GM23248 (cell line): ENCODE results near the gene CKAP4. TPM values are rescaled to one million over a fixed set of nuclear protein-coding genes. Genes with fewer than 3 reads are reported as not detected.

Experiments used
- DNase-seq: peaks from one replicate; pipeline ENCODE4 v3.0.0-alpha.2; 2015
- H2AFZ ChIP-seq: fragments of 200-600 bp; sonication (generic); 2 replicates; pipeline ENCODE4 v1.6.1; 2016; ENCODE audit warnings: antibody characterized with exemption
- H3F3A ChIP-seq: fragments of 200-600 bp; sonication (generic); 2 replicates; pipeline ENCODE4 v1.6.1; 2016; ENCODE audit warnings: mild to moderate bottlenecking, antibody characterized with exemption, mixed run types; ENCODE audit not compliant: insufficient read depth
- H3K27ac ChIP-seq: fragments of 200-600 bp; sonication (generic); 2 replicates; pipeline ENCODE4 v1.5.1; 2016; ENCODE audit warnings: mild to moderate bottlenecking
- H3K27me3 ChIP-seq: fragments of 200-600 bp; sonication (generic); replicated peaks from 2 replicates; pipeline ENCODE4 v1.6.1; 2016; ENCODE audit warnings: mild to moderate bottlenecking; ENCODE audit not compliant: insufficient read depth
- H3K36me3 ChIP-seq: fragments of 200-600 bp; sonication (generic); 2 replicates; pipeline ENCODE4 v1.6.1; 2016; ENCODE audit warnings: low read depth, mild to moderate bottlenecking
- H3K4me1 ChIP-seq: fragments of 200-600 bp; sonication (generic); 2 replicates; pipeline ENCODE4 v1.6.1; 2016; ENCODE audit warnings: mild to moderate bottlenecking; ENCODE audit not compliant: insufficient read depth
- H3K4me2 ChIP-seq: fragments of 200-600 bp; sonication (generic); one replicate; pipeline ENCODE4 v1.6.1; 2016; ENCODE audit warnings: mild to moderate bottlenecking; ENCODE audit not compliant: unreplicated experiment
- H3K4me3 ChIP-seq: fragments of 200-600 bp; sonication (generic); 2 replicates; pipeline ENCODE4 v1.5.1; 2016; ENCODE audit warnings: mild to moderate bottlenecking
- H3K79me2 ChIP-seq: fragments of 200-600 bp; sonication (generic); 2 replicates; pipeline ENCODE4 v1.6.1; 2016; ENCODE audit warnings: mild to moderate bottlenecking; ENCODE audit not compliant: insufficient read depth
- H3K9ac ChIP-seq: fragments of 200-600 bp; sonication (generic); 2 replicates; pipeline ENCODE4 v1.6.1; 2016; ENCODE audit warnings: mild to moderate bottlenecking
- H3K9me2 ChIP-seq: fragments of 200-600 bp; sonication (generic); 2 replicates; pipeline ENCODE4 v1.6.1; 2016; ENCODE audit warnings: mixed run types, mild to moderate bottlenecking, moderate library complexity; ENCODE audit not compliant: insufficient read depth
- H3K9me3 ChIP-seq: fragments of 200-600 bp; sonication (generic); one replicate; pipeline ENCODE4 v1.6.1; 2017; ENCODE audit warnings: low read depth
- H4K20me1 ChIP-seq: fragments of 200-600 bp; sonication (generic); 2 replicates; pipeline ENCODE4 v1.6.0; 2016; ENCODE audit not compliant: insufficient read depth
- EZH2 ChIP-seq: fragments of 200-600 bp; sonication (generic); IDR thresholded peaks from 2 replicates; pipeline ENCODE4 v1.6.1; 2018; ENCODE audit warnings: antibody characterized with exemption, mild to moderate bottlenecking; ENCODE audit not compliant: insufficient read depth, poor library complexity, severe bottlenecking
- EZH2phosphoT487 ChIP-seq: fragments of 200-600 bp; sonication (generic); IDR thresholded peaks from 2 replicates; pipeline ENCODE4 v1.6.1; 2018; ENCODE audit warnings: antibody characterized with exemption, moderate library complexity, mild to moderate bottlenecking, low read depth; ENCODE audit not compliant: insufficient read depth
- WGBS, 2 experiments: methylation state at CpG; one replicate each; pipeline ENCODE4 v1.1.6; 2015 to 2017; ENCODE audit warnings: low lambda C conversion rate in 2 of 2, low coverage in 1 of 2; ENCODE audit errors: missing lambda C conversion rate in 2 of 2; 5-methylcytosine and 5-hydroxymethylcytosine counted together
- in situ Hi-C: fragments of 300-500 bp; cut with MboI; formaldehyde crosslinking; loops from 2 replicates; pipeline ENCODE4 v1.15.0; 2020
- polyA plus RNA-seq: library from polyadenylated mRNA; unstranded; fragments of >200 nt; fragmentation: Nextera tagmentation; extraction: Ambion mirVana; gene quantifications from 2 replicates; pipeline ENCODE4 v1.2.1, GENCODE V29; 2016
- total RNA-seq: library from RNA; depleted of rRNA; stranded (reverse); fragments of >200 nt; shearing (Covaris generic); gene quantifications from 2 replicates; pipeline ENCODE4 v1.2.3, GENCODE V29; 2014

CKAP4 gene
- total and polyA plus RNA-seq, 2 experiments from 2014 or later: 219 to 318 TPM

GRCh38 chr12:106205208-106206069 is 42.4 kb downstream of the CKAP4 start:
- no peaks in the 10 kb centered on the region for H3K79me2 ChIP-seq
- H2AFZ ChIP-seq: no peak overlapping the region
- H3K9me2 ChIP-seq: no peaks in the 10 kb centered on the region
- DNase-seq: peak; percentile 16
- no peaks in the 10 kb centered on the region for H4K20me1 ChIP-seq
- H3K36me3 ChIP-seq: no peaks in the 10 kb centered on the region
- H3K4me3 ChIP-seq: no peak overlapping the region
- no peak for TF ChIP-seq EZH2
- TF ChIP-seq EZH2phosphoT487: no peak
- in situ Hi-C loops: no loop called here
- H3K27ac ChIP-seq: no peak overlapping the region
- WGBS, 2 experiments: 29 to 35% methylated on average over 6 of the region's 6 CpGs
- H3K4me1 ChIP-seq: no peaks in the 10 kb centered on the region
- peaks cover 8% of the 10 kb centered on the region for H3K27me3 ChIP-seq
- H3K4me2 ChIP-seq: no peak overlapping the region
- no peak overlapping the region for H3K9ac ChIP-seq
- H3K9me3 ChIP-seq: no peaks in the 10 kb centered on the region
- no peaks in the 10 kb centered on the region for H3F3A ChIP-seq

GRCh38 chr12:106204312-106204711 is 43.5 kb downstream of the CKAP4 start:
- H4K20me1 ChIP-seq: no peaks in the 10 kb centered on the region
- H3F3A ChIP-seq: no peaks in the 10 kb centered on the region
- H3K9me2 ChIP-seq: no peaks in the 10 kb centered on the region
- DNase-seq: peak; percentile 12
- H3K27ac ChIP-seq: no peak overlapping the region
- no peak overlapping the region for H2AFZ ChIP-seq
- no peaks in the 10 kb centered on the region for H3K36me3 ChIP-seq
- no peak overlapping the region for H3K4me2 ChIP-seq
- WGBS, 2 experiments: 73 to 80% methylated on average over 2 of the region's 2 CpGs
- no peaks in the 10 kb centered on the region for H3K4me1 ChIP-seq
- TF ChIP-seq EZH2phosphoT487 (no peak), EZH2 (no peak)
- no peaks in the 10 kb centered on the region for H3K9me3 ChIP-seq
- H3K79me2 ChIP-seq: no peaks in the 10 kb centered on the region
- in situ Hi-C loops: no loop called here
- no peak overlapping the region for H3K9ac ChIP-seq
- H3K27me3 ChIP-seq: peaks cover 4% of the 10 kb centered on the region; the same call in 1 of the 2 replicates
- no peak overlapping the region for H3K4me3 ChIP-seq

GRCh38 chr12:106197906-106198623 is 49.8 kb downstream of the CKAP4 start:
- TF ChIP-seq EZH2 (no peak), EZH2phosphoT487 (no peak)
- H3K4me3 ChIP-seq: no peak overlapping the region
- no peaks in the 10 kb centered on the region for H4K20me1 ChIP-seq
- H3K9ac ChIP-seq: no peak overlapping the region
- 23 to 27% methylated on average over 8 of the region's 8 CpGs for WGBS, 2 experiments
- H3K79me2 ChIP-seq: no peaks in the 10 kb centered on the region
- H3F3A ChIP-seq: peaks cover 15% of the 10 kb centered on the region
- H3K27me3 ChIP-seq: no peaks in the 10 kb centered on the region
- no peaks in the 10 kb centered on the region for H3K36me3 ChIP-seq
- in situ Hi-C loops: no loop called here
- H3K9me2 ChIP-seq: no peaks in the 10 kb centered on the region
- H3K4me1 ChIP-seq: peaks cover 31% of the 10 kb centered on the region
- DNase-seq: peak; percentile 74
- no peak overlapping the region for H3K27ac ChIP-seq
- H2AFZ ChIP-seq: no peak overlapping the region
- no peak overlapping the region for H3K4me2 ChIP-seq
- no peaks in the 10 kb centered on the region for H3K9me3 ChIP-seq

- no peaks in the 10 kb centered on the region for H3K36me3 ChIP-seq
- H3K9ac ChIP-seq: no peak overlapping the region; the same call in 1 of the 2 replicates
- TF ChIP-seq EZH2phosphoT487: no peak
- no peak for TF ChIP-seq EZH2
- H3K4me3 ChIP-seq: 0 out of 2 replicates have a peak overlapping the region, but pooled peaks have one; percentile 15
- H3K9me2 ChIP-seq: no peaks in the 10 kb centered on the region
- no peaks in the 10 kb centered on the region for H3K27me3 ChIP-seq
- peaks cover 15% of the 10 kb centered on the region for H3F3A ChIP-seq
- H3K9me3 ChIP-seq: no peaks in the 10 kb centered on the region
- H4K20me1 ChIP-seq: no peaks in the 10 kb centered on the region
- 8 to 13% methylated on average over 5 of the region's 5 CpGs for WGBS, 2 experiments
- H2AFZ ChIP-seq: no peak overlapping the region
- H3K4me2 ChIP-seq: peak overlapping the region; percentile 35
- in situ Hi-C loops: no loop called here
- DNase-seq: peak; percentile 91
- peak overlapping the region; percentile 75 for H3K27ac ChIP-seq
- no peaks in the 10 kb centered on the region for H3K79me2 ChIP-seq
- H3K4me1 ChIP-seq: peaks cover 31% of the 10 kb centered on the region
Measured at GRCh38 chr12:106195621-106196027, 52.2 kb downstream of the CKAP4 start.
